H1 (cell line): Measurements from ENCODE around the gene MOB3B. TPM values are rescaled to one million over a fixed set of nuclear protein-coding genes. Genes with fewer than 3 reads are reported as not detected.

Experiments used
- CTCF ChIA-PET: fragments of 300-600 bp; sonication (Branson Sonifier 250); formaldehyde crosslinking; loops from one replicate; lab custom pipeline; 2021; ENCODE audit not compliant: partially characterized antibody; lab: Charles Lee
- POLR2A ChIA-PET: fragments of 300-600 bp; sonication (Branson Sonifier 250); formaldehyde crosslinking; loops from one replicate; lab custom pipeline; 2021; ENCODE audit warnings: inconsistent platforms; ENCODE audit not compliant: partially characterized antibody; lab: Charles Lee
- DNase-seq, 2 experiments: peaks; one replicate each; pipeline versions ENCODE4 v3.0.0 to v3.0.0-alpha.2; 2010 to 2022; ENCODE audit warnings: low spot score in 2 of 2, low read depth in 1 of 2, mixed read lengths in 1 of 2
- FAIRE-seq: peaks from 2 replicates; lab custom pipeline; 2011; peaks lifted over from hg19 to GRCh38; lab: Jason Lieb, UNC
- H2AFZ ChIP-seq: 2 replicates; pipeline ENCODE4 v1.8.1; 2012; ENCODE audit warnings: low read length, inconsistent platforms
- H2AK5ac ChIP-seq: 2 replicates; pipeline ENCODE4 v1.6.1; 2013; ENCODE audit warnings: low read depth, low read length
- H2BK120ac ChIP-seq: replicated peaks from 2 replicates; pipeline ENCODE3; 2013; ENCODE audit warnings: low read depth, low read length, inconsistent platforms
- H2BK12ac ChIP-seq: 2 replicates; pipeline ENCODE4 v1.6.1; 2013; ENCODE audit warnings: low read depth, low read length
- H2BK15ac ChIP-seq: 2 replicates; pipeline ENCODE4 v1.6.1; 2013; ENCODE audit warnings: low read length
- H2BK20ac ChIP-seq: 2 replicates; pipeline ENCODE4 v1.6.1; 2013; ENCODE audit warnings: low read length
- H2BK5ac ChIP-seq: 2 replicates; pipeline ENCODE4 v1.6.1; 2013; ENCODE audit warnings: low read depth, low read length
- H3K14ac ChIP-seq: 2 replicates; pipeline ENCODE4 v1.6.1; 2013; ENCODE audit warnings: inconsistent platforms; ENCODE audit not compliant: insufficient read length
- H3K18ac ChIP-seq: 2 replicates; pipeline ENCODE4 v1.6.1; 2013; ENCODE audit warnings: low read length; ENCODE audit errors: extremely low read depth
- H3K23ac ChIP-seq: 2 replicates; pipeline ENCODE4 v1.6.1; 2013; ENCODE audit warnings: inconsistent platforms; ENCODE audit not compliant: insufficient read length
- H3K23me2 ChIP-seq: 2 replicates; pipeline ENCODE4 v1.6.1; 2013; ENCODE audit warnings: low read depth, low read length
- H3K27ac ChIP-seq: 2 replicates; pipeline ENCODE4 v1.6.1; 2011; ENCODE audit warnings: low read depth, low read length, inconsistent platforms
- H3K27me3 ChIP-seq, 4 experiments: replicated peaks in 1 of 4; 1 replicate in 1 of 4; 2 replicates in 3 of 4; pipeline versions ENCODE4 v1.6.1 to v1.8.1; 2011 to 2013; ENCODE audit warnings: low read length in 3 of 4, mild to moderate bottlenecking in 3 of 4, inconsistent platforms in 2 of 4, mixed read lengths in 2 of 4, moderate library complexity in 1 of 4; ENCODE audit not compliant: control insufficient read depth in 3 of 4, insufficient read depth in 3 of 4; ENCODE audit errors: extremely low read depth in 1 of 4
- H3K36me3 ChIP-seq, 4 experiments: 2 replicates each; pipeline versions ENCODE4 v1.6.1 to v1.8.1; 2011 to 2013; ENCODE audit warnings: mild to moderate bottlenecking in 4 of 4, low read length in 3 of 4, moderate library complexity in 2 of 4, control low read depth in 1 of 4, inconsistent platforms in 1 of 4; ENCODE audit not compliant: insufficient read depth in 4 of 4, control insufficient read depth in 2 of 4
- H3K4ac ChIP-seq: replicated peaks from 2 replicates; pipeline ENCODE3; 2013; ENCODE audit warnings: low read length, low read depth, mixed read lengths, inconsistent platforms; ENCODE audit not compliant: insufficient read length
- H3K4me1 ChIP-seq, 4 experiments: replicated peaks in 1 of 4; 1 replicate in 1 of 4; 2 replicates in 3 of 4; pipeline versions ENCODE4 v1.6.1 to v1.8.1; 2011 to 2013; ENCODE audit warnings: low read length in 3 of 4, inconsistent platforms in 2 of 4, mixed read lengths in 1 of 4; ENCODE audit not compliant: insufficient read depth in 4 of 4, control insufficient read depth in 3 of 4
- H3K4me2 ChIP-seq, 2 experiments: 2 replicates each; pipeline versions ENCODE4 v1.6.1 to v1.8.1; 2011 to 2013; ENCODE audit warnings: low read depth in 2 of 2, low read length in 2 of 2, control low read depth in 1 of 2, inconsistent platforms in 1 of 2, mild to moderate bottlenecking in 1 of 2; ENCODE audit not compliant: insufficient read depth in 1 of 2
- H3K4me3 ChIP-seq, 4 experiments: fragments of 200-600, 300-600 bp in 1 of 4; sonication (generic), shearing (Covaris generic), sonication (Bioruptor Twin) in 1 of 4; 2 replicates each; pipeline versions ENCODE4 v1.5.1 to v1.8.1; 2011 to 2016; ENCODE audit warnings: low read length in 4 of 4, low read depth in 3 of 4, control low read depth in 2 of 4, inconsistent platforms in 2 of 4, mild to moderate bottlenecking in 2 of 4, mixed read lengths in 1 of 4, moderate library complexity in 1 of 4; ENCODE audit not compliant: insufficient read depth in 2 of 4; ENCODE audit errors: extremely low read depth in 1 of 4
- H3K56ac ChIP-seq: replicated peaks from 2 replicates; pipeline ENCODE3; 2013; ENCODE audit warnings: low read depth, mild to moderate bottlenecking, mixed read lengths, low read length, inconsistent platforms; ENCODE audit not compliant: insufficient read length
- H3K79me1 ChIP-seq: 2 replicates; pipeline ENCODE4 v1.6.1; 2013; ENCODE audit warnings: low read depth, low read length, control low read depth
- H3K79me2 ChIP-seq, 2 experiments: 2 replicates each; pipeline versions ENCODE4 v1.6.1 to v1.8.1; 2012 to 2013; ENCODE audit warnings: low read length in 2 of 2, mild to moderate bottlenecking in 2 of 2, inconsistent platforms in 1 of 2; ENCODE audit not compliant: insufficient read depth in 2 of 2, control insufficient read depth in 1 of 2
- H3K9ac ChIP-seq, 4 experiments: replicated peaks in 1 of 4; 1 replicate in 1 of 4; 2 replicates in 3 of 4; pipeline versions ENCODE4 v1.6.1 to v1.8.1; 2011 to 2013; ENCODE audit warnings: low read depth in 3 of 4, low read length in 3 of 4, control low read depth in 2 of 4, mild to moderate bottlenecking in 2 of 4, moderate library complexity in 2 of 4, inconsistent platforms in 1 of 4; ENCODE audit errors: extremely low read depth in 1 of 4
- H3K9me3 ChIP-seq, 2 experiments: 2 replicates each; pipeline versions ENCODE4 v1.6.1 to v1.8.1; 2012 to 2013; ENCODE audit warnings: mild to moderate bottlenecking in 2 of 2, moderate library complexity in 2 of 2, control low read depth in 1 of 2, inconsistent platforms in 1 of 2, low read depth in 1 of 2, low read length in 1 of 2, mixed read lengths in 1 of 2; ENCODE audit not compliant: insufficient read depth in 2 of 2
- H4K20me1 ChIP-seq, 2 experiments: replicated peaks in 1 of 2; 2 replicates each; pipeline versions ENCODE3 to v1.8.1; 2011 to 2013; ENCODE audit warnings: inconsistent platforms in 2 of 2, low read length in 2 of 2, mild to moderate bottlenecking in 1 of 2; ENCODE audit not compliant: insufficient read depth in 2 of 2, control insufficient read depth in 1 of 2
- H4K5ac ChIP-seq: 2 replicates; pipeline ENCODE4 v1.6.1; 2013; ENCODE audit warnings: low read length, low read depth, mixed read lengths, inconsistent platforms; ENCODE audit not compliant: insufficient read length
- H4K8ac ChIP-seq: 2 replicates; pipeline ENCODE4 v1.8.0; 2013; ENCODE audit warnings: mild to moderate bottlenecking, moderate library complexity, low read length, inconsistent platforms; ENCODE audit not compliant: insufficient read depth; ENCODE audit errors: extremely low read depth
- H4K91ac ChIP-seq: replicated peaks from 2 replicates; pipeline ENCODE3; 2013; ENCODE audit warnings: low read length, mixed read lengths, inconsistent platforms; ENCODE audit not compliant: insufficient read length
- ATF3 ChIP-seq: IDR thresholded peaks from 2 replicates; pipeline ENCODE4 v1.6.1; 2011; ENCODE audit warnings: low read depth, mild to moderate bottlenecking, low read length; ENCODE audit not compliant: insufficient read depth
- BACH1 ChIP-seq: IDR thresholded peaks from 2 replicates; pipeline ENCODE4 v1.6.1; 2012; ENCODE audit warnings: low read length, improper control_type of control experiment
- CHD1 ChIP-seq: IDR thresholded peaks from 2 replicates; pipeline ENCODE4 v1.6.1; 2012; ENCODE audit warnings: low read depth, low read length, improper control_type of control experiment
- KDM5A ChIP-seq: fragments of 200-600 bp; IDR thresholded peaks from 2 replicates; pipeline ENCODE4 v1.7.1; 2012; ENCODE audit warnings: mild to moderate bottlenecking, low read length, inconsistent platforms, mixed read lengths
- POLR2AphosphoS5 ChIP-seq: IDR thresholded peaks from 2 replicates; pipeline ENCODE4 v1.6.1; 2011; ENCODE audit warnings: low read depth, low read length
- POU5F1 ChIP-seq: IDR thresholded peaks from 2 replicates; pipeline ENCODE4 v1.6.1; 2011; ENCODE audit warnings: low read depth, mild to moderate bottlenecking, low read length, moderate library complexity
- WGBS, 2 experiments: shearing (Covaris generic) in 1 of 2; methylation state at CpG; one replicate each; pipeline versions ENCODE4 v1.1.6 to v1.1.7; 2013 to 2015; ENCODE audit warnings: low lambda C conversion rate in 2 of 2, mixed read lengths in 2 of 2, inconsistent platforms in 1 of 2, low coverage in 1 of 2, missing lambda C conversion rate in 1 of 2; ENCODE audit not compliant: insufficient replicate concordance in 2 of 2, insufficient coverage in 1 of 2, insufficient read length in 1 of 2; ENCODE audit errors: extremely low coverage in 1 of 2, missing lambda C conversion rate in 1 of 2; 5-methylcytosine and 5-hydroxymethylcytosine counted together
- polyA plus RNA-seq, 7 experiments: library from polyadenylated mRNA; depleted of rRNA in 3 of 7; stranded (reverse) in 5 of 7; unstranded in 2 of 7; fragments of >200 nt in 5 of 7; fragments of 200-250 nt in 2 of 7; gene quantifications; 1 replicate in 5 of 7; 2 replicates in 1 of 7; 4 replicates in 1 of 7; pipeline versions ENCODE4 v1.2.1 to v1.2.3, GENCODE V29; 2011 to 2013; ENCODE audit warnings: missing spikeins in 2 of 7, mixed read lengths in 2 of 7
- total RNA-seq: library from RNA; stranded (reverse); fragmentation: NEBNext Ultra II Directional; extraction: Animal tissue kit (Norgen Biotek cat#: 25700); gene quantifications from 2 replicates; pipeline ENCODE4 v1.2.1, GENCODE V29; 2021

MOB3B gene
- total and polyA plus RNA-seq, 2 of the 8 experiments (the other 6 are each of a cell fraction or from before 2014, with no cell fraction given) = 12.7 to 16.1 TPM

DNA sequence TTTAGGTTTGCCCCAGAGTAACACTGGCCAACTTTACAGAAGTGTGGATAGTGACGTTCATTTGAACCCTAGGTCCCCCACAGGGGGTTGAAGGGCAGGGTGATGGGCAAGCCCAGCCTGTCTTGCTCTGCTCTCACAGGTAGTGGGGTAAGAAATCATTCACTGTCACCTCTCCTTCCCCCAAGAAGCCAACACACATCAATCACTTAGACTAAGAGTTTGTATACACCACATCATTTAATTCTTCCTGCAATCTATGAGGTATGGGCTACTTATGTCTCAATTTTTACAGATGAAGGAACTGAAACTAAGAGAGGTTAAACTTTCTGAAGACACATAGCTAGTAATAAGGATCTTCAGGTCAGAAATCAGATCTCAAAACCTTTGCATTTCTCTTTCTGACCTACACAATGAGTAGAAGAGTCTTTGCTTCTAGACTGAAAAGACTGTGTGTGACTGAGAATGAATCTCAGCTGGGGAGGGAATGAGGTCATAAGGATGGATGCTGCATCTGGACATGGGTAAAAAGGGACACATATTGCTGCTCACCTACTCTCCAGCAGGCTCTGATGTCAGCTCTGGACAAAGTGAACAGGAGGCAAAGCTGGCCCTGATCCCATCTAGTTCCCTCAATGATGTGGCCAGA lies 151.7 kb downstream of the MOB3B start:
- FAIRE-seq = no peak
- Histone ChIP-seq H3K4me1 (peaks cover 0 to 4% (median 0%) of the 10 kb centered on the region in 4 experiments; a peak in 2 of 7 replicates), H3K23me2 (no peaks in the 10 kb centered on the region), H3K79me2 (no peaks in the 10 kb centered on the region), H2BK120ac (no peak overlapping the region), H2AFZ (no peak overlapping the region), H3K79me1 (no peaks in the 10 kb centered on the region), H4K8ac (no peak overlapping the region), H3K27me3 (no peaks in the 10 kb centered on the region), H3K27ac (no peak overlapping the region), H2BK5ac (no peak overlapping the region), H2BK12ac (no peak overlapping the region), H2AK5ac (no peak overlapping the region), H2BK15ac (no peak overlapping the region), H4K20me1 (no peaks in the 10 kb centered on the region), H3K4ac (no peak overlapping the region), H3K4me3 (no peak overlapping the region), H3K9me3 (no peaks in the 10 kb centered on the region), H4K91ac (no peak overlapping the region), H3K18ac (no peak overlapping the region), H4K5ac (no peak overlapping the region), H3K9ac (no peak overlapping the region), H3K36me3 (no peaks in the 10 kb centered on the region), H3K56ac (no peak overlapping the region), H3K4me2 (no peak overlapping the region), H2BK20ac (no peak overlapping the region), H3K14ac (no peak overlapping the region), H3K23ac (no peak overlapping the region)
- CTCF ChIA-PET = interaction anchor here (1.0 to 1.2 kb wide), 2 partner anchors 10 to 12 kb away, joined by 3 read pairs; no protein-coding TSS in a partner anchor
- WGBS, 2 experiments = 74% methylated on average over 1 of the region's 1 CpG; no CpG with 5 or more reads in 1 of the 2 experiments
- POLR2A ChIA-PET = interaction anchor here (0.7 to 1.3 kb wide), 2 partner anchors 12 kb away, joined by 3 read pairs; no protein-coding TSS in a partner anchor
- no peak for TF ChIP-seq BACH1
- TF ChIP-seq POU5F1 = no peak
- no peak for TF ChIP-seq ATF3
- no peak for TF ChIP-seq CHD1
- TF ChIP-seq POLR2AphosphoS5 = no peak
- TF ChIP-seq KDM5A = no peak
- no peak for DNase-seq
